BE2C (cell line): Measurements from ENCODE around the gene FOXN3.

ENCODE experiments used
- DNase-seq: peaks from one replicate; pipeline ENCODE4 v3.0.0-alpha.2; 2020
- H3K27me3 ChIP-seq: fragments of 250-450 bp; sonication (Bioruptor Pico); 2 replicates; pipeline ENCODE4 v1.5.1; 2020; ENCODE audit warnings: mild to moderate bottlenecking
- H3K36me3 ChIP-seq: fragments of 250-450 bp; sonication (Bioruptor Pico); 2 replicates; pipeline ENCODE4 v1.5.1; 2020; ENCODE audit warnings: mild to moderate bottlenecking
- H3K4me1 ChIP-seq: fragments of 250-450 bp; sonication (Bioruptor Pico); 2 replicates; pipeline ENCODE4 v1.5.1; 2020
- H3K4me3 ChIP-seq: 2 replicates; pipeline ENCODE4 v1.5.1; 2011; ENCODE audit warnings: low read depth, low read length
- H3K9me3 ChIP-seq: fragments of 250-450 bp; sonication (Bioruptor Pico); 2 replicates; pipeline ENCODE4 v1.5.1; 2020
- CTCF ChIP-seq: IDR thresholded peaks from 2 replicates; pipeline ENCODE4 v1.5.1; 2012; ENCODE audit warnings: mild to moderate bottlenecking, low read depth, low read length

Gene FOXN3

DNA sequence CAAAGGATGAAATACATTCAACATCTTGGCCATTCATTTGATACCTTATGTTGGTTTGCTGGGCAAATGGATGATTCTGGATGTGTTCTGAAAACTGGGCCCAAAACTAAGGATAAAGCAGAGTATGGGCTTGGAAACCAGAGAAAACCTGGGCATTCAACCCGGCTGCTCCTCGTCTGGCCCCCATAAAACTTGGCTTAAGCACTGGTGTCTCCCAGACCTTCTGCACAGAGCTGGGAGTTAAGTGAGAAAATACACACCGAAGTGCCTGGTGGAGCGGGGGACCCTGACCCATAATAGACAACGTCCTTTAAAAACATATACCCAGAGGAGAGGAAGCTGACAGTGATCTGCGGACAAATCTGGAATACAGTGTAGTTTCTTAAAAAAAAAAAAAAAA is 112.5 kb downstream of the FOXN3 start:
- H3K9me3 ChIP-seq = no peaks in the 10 kb centered on the region; the same call in 1 of the 2 replicates
- peaks cover 22% of the 10 kb centered on the region for H3K4me1 ChIP-seq
- H3K36me3 ChIP-seq = no peaks in the 10 kb centered on the region
- no peak for TF ChIP-seq CTCF
- no peak overlapping the region for H3K4me3 ChIP-seq
- H3K27me3 ChIP-seq = no peaks in the 10 kb centered on the region
- no peak for DNase-seq

GRCh38 chr14:89303456-89304435 is 113.3 kb downstream of the FOXN3 start:
- Histone ChIP-seq H3K36me3 (no peaks in the 10 kb centered on the region), H3K4me3 (no peak overlapping the region), H3K4me1 (peaks cover 22% of the 10 kb centered on the region), H3K27me3 (no peaks in the 10 kb centered on the region), H3K9me3 (no peaks in the 10 kb centered on the region; the same call in 1 of the 2 replicates)
- TF ChIP-seq CTCF = no peak
- no peak for DNase-seq

DNA sequence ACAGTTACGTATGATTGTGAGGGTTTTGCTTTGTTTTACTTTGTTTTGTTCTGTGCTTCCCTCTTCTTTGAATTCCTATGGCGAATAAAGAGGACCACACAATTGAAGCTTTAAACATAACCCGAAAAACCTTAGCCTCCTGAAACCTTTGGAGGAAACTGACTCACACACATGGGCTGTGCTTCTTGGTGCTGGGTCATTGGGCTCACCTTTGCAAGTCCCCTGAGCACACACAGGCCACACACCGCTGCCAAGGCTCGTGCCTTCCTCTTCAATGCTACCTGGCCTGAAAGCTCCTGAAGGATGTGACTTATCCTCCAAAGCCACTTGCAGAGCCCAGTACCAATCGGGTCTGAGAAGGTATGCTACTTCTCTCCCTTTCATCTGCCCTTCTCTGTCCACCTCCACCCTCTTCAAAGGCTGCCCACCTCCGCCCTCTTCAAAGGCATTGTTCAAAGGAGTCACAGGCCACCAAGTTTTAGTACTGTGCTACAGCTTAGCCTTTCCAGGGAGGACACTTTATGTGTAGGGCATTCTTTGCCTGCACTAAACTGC is 114.6 kb downstream of the FOXN3 start:
- no peak overlapping the region for H3K4me3 ChIP-seq
- no peaks in the 10 kb centered on the region for H3K27me3 ChIP-seq
- no peaks in the 10 kb centered on the region for H3K36me3 ChIP-seq
- no peak for DNase-seq
- no peak for TF ChIP-seq CTCF
- H3K4me1 ChIP-seq = peaks cover 22% of the 10 kb centered on the region
- no peaks in the 10 kb centered on the region for H3K9me3 ChIP-seq

- Histone ChIP-seq H3K36me3 (no peaks in the 10 kb centered on the region), H3K4me1 (peaks cover 6% of the 10 kb centered on the region; the same call in 1 of the 2 replicates), H3K4me3 (no peak overlapping the region), H3K27me3 (no peaks in the 10 kb centered on the region), H3K9me3 (no peaks in the 10 kb centered on the region)
- TF ChIP-seq CTCF = no peak
- no peak for DNase-seq
Measured at GRCh38 chr14:89299587-89299986, 117.4 kb downstream of the FOXN3 start.

DNA sequence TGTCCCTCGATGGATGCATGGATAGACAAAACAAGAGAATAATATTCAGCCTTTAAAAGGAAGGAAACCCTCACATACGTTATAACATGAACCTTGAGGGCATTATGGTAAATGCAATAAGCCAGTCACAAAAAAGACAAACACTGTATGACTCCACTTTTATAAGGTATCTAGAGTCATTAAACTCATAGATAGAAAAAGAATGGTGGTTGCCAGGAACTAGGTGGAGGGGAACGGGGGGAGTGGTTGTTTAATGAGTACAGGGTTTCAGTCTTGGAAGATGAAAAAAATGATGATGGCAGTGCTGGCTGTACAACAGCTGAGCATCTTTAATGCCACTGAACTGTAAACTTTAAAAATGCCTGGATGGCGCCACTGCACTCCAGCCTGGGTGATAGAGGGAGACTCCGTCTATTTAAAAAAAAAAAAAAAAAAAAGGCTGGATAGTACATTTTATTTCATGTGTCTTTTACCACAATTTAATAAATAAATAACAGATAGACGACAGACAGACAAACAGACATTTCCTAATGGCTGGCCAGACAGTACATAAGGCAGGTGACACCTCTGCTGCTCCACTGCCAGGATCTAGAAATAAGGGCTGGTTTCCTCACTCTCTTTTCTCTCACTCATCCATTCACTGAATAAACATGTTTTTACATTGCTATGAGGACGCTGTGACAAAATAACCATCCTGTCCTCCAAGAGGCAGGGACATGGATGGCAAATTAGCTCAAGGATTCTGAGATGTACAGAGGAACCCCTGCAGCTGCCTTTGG is 118.8 kb downstream of the FOXN3 start:
- Histone ChIP-seq H3K4me1 (peaks cover 3% of the 10 kb centered on the region; the same call in 1 of the 2 replicates), H3K9me3 (no peaks in the 10 kb centered on the region), H3K27me3 (no peaks in the 10 kb centered on the region), H3K36me3 (no peaks in the 10 kb centered on the region), H3K4me3 (no peak overlapping the region)
- no peak for DNase-seq
- TF ChIP-seq CTCF = no peak
